ENCODE data around the gene SMC4.
"Not testable (repeated sequence)": the region's sequence is repeated elsewhere in the genome, so short reads cannot be mapped to it uniquely, and the experiment has no call there.

SMC4 gene

GRCh38 chr3:160446522-160447056, 47.1 kb downstream of the SMC4 start:
- no peak for DNase-seq (ENCODE audit: low read depth)

- DNase-seq (ENCODE audit: low read depth), result no peak
These were observed 48.1 kb downstream of the SMC4 start for GRCh38 chr3:160447544-160447943.

DNA sequence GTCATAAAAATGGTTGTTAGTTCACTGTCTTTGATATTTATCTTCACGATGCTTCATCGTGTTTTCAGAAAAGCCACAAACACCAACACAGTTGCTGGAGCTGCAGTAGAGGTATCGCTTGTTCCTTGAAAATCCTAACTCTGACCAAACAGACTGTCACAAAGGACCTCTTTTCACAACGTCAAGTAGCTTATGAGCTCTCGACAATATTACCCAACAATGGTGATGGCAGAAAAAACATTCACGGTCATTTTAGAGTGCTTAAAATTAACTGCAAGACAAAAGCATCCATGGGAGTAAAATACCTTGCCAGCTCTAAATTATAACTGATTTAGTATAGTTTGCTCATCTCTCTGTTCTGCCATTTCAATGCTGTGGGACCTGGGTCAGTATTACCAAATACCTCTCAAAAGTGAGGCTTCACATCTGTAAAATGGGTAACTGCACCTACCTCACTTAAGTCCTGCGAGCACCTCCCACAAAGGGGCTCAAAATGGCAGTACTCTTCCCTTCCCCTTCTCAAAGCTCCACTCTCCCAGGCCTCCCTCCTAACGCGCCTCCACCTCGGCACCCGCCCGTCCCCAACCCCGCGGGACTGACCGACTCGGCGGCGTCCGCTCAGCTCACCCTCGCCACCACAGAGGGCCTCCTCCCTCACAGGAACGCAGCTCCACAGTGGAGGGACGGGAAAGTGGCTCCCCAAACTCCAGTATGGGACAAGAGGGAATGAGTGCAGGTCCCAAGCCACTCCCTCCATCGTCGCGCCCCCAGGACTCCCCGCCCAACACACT, 49.6 kb downstream of the SMC4 start:
- DNase-seq (ENCODE audit: low read depth), result no peak

DNA sequence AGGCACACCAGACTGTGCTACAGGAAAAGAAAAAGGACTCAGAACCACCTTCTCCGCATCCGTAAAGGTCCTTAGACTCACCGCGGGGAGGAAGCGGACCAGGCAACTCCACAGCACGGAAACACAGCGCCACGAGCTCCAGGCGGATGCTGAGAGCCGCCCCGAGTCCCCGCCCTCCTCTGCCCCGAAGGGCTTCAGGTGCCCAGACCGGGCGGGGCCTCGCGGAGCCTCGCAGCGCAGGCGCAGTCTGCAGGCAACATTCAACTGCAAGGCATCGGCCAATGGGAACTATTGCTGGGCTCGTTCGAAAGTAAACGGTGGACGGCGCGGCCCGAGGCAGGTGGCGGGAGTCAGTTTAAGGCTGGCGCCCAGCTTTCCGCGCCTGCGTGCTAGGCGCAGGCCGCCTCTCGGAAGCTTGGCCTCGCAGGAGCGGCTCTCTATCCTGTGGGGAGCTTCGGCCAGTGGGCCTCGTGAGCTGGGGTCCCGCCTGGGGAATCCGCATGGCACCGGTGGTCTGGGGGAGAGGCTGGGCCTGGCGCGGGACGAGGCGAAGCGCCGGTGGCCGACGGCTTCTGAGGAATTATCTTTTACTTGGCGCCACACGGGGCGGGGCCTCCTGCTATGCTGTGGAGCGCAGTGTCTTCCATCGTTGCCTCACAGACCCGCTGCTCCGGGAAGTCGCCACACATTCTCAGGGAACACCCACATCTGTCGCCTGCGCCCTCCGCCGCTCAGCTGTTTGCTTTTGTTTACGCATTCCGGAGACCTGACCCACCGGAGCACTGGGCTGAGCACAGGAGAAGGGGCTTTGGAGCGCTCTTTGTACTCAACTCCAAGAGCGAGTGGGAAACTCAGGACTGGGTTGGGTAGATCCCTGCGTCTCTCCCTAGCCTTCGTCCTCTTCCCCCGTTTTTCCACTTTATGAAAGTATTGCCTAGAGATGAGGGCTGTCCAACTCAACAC, 50.5 kb downstream of the SMC4 start, which contains the start of gene TRIM59:
Gene TRIM59 (minus strand): TSS at position 151 of the 963 bp plus-strand sequence. CDS start 10,603 bp downstream, outside the sequence.
- DNase-seq (ENCODE audit: low read depth), result peak; percentile 83

DNA sequence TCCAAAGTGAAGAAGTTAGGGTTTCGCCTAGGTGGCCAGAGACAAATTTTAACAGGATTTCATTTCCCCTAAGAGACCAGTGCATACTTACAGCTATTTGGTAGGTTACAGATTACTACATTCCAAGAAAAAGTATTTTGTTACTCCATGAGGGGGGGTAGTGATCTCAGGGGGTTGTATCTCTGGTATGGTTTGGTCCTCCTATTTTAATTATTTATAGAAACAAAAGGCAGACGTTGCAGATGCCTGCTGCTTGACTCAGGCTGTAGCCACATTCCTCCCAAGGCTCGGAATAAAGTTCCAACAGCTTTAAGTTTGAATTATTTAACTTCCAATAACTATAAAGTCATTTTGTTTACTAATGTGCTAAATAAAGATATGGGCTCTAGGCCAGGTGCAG, 51.4 kb downstream of the SMC4 start:
- DNase-seq (ENCODE audit: low read depth), result peak; percentile 69

GRCh38 chr3:160451602-160452001, 52.2 kb downstream of the SMC4 start:
- no peak for DNase-seq (ENCODE audit: low read depth)

DNA sequence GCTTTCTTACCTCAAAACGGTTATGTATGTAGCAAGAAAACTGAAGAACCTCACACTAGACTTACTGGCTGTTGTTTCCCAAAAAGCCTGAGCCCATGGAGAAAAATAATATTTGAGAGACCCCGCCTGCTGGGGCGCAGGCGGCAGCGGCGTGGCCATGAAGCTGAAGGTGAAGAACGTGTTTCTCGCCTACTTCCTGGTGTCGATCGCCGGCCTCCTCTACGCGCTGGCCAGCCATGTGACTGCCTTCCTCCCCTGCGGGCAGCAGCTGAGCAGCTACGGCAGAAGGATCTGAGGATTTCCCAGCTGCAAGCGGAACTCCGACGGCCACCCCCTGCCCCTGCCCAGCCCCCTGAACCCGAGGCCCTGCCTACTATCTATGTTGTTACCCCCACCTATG, 52.8 kb downstream of the SMC4 start:
- DNase-seq (ENCODE audit: low read depth), result not testable (repeated sequence)

DNA sequence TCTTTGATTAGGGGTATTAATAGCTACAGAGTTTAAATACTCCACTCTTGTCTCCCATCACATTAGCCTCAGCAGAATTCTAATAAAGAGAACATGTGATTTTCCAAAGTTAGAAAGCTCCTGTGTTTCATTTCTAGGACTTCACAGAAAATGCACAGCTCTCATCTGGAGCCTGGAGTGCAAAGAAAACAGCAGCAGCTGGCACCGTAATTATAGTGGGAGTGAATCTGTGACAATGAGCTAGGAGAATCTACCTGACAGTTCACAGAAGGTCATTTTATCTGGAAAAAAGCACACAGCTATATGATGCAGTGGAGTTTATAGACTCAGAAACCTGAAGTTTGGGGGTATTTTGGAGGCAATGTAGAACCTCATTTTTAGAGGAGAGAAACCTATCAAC, 55.5 kb downstream of the SMC4 start:
- no peak for DNase-seq (ENCODE audit: low read depth)

- DNase-seq (ENCODE audit: low read depth), result no peak
These were observed 56.4 kb downstream of the SMC4 start for GRCh38 chr3:160455846-160456245.

DNA sequence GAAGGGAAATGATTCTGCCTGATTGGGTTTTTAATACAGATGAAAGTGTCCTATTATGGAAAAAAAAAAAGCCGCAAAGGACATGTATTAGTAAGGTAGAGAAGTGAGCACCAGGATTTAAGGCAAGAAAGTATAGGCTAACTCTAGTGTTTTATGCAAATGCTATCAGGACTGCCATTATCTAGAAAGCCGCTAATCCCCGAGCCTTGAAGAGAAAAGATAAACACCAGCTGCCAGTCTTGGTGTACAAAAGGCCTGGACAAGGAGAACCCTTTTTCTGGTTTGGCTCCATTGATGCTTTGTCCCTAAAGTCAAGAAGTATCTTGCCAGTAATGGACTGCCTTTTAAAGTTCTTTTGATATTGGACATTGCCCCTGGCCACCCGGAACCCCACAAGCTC, 58.7 kb downstream of the SMC4 start:
- DNase-seq (ENCODE audit: low read depth), result no peak

DNA sequence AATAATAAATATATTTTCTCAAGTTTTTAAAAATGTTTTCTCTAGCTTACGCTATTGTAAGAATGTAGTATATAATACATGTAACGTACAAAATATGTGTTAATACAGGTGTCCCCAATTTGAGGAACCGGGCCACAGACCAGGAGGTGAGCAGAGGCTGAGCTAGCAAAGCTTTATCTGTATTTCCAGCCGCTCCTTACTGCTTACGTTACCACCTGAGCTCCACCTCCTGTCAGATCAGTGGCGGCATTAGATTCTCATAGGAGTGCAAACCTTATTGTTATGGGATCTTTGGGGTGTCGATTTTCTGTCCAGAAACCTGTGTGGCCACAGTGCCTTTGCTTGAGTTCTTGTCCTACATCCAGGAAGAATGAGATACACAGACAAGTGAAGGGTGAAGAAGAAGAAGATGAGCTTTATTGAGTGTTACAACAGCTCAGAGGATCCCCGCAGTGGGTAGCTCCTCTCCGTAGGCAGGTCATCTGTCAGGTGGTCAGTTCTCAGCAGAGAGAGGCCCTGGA, 60.1 kb downstream of the SMC4 start:
- DNase-seq (ENCODE audit: low read depth), result no peak

GRCh38 chr3:160460033-160460432, 60.6 kb downstream of the SMC4 start:
- DNase-seq (ENCODE audit: low read depth), result no peak

- DNase-seq (ENCODE audit: low read depth), result no peak
These were observed 64.9 kb downstream of the SMC4 start for GRCh38 chr3:160464321-160464720.

DNA sequence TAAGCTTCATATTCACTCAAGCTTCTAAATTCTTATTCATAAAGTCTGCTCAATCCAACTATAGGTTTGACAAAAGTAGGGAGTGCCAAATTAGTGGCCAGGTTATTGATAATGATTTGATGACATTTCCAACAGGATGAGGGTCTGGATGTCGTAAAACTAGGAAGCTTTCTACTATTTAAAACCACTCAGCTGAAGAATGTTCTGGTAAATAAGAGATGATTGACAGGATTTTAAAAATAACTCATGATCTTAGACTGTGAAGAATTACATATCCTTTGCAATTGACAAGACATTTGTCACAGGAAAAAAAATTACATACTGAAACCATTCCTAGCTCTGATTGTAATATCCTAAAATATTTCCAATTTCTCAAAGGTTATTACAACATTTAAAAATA, 65.5 kb downstream of the SMC4 start:
- DNase-seq (ENCODE audit: low read depth), result no peak

GRCh38 chr3:160470181-160470580, 70.7 kb downstream of the SMC4 start:
- DNase-seq (ENCODE audit: low read depth), result no peak

DNA sequence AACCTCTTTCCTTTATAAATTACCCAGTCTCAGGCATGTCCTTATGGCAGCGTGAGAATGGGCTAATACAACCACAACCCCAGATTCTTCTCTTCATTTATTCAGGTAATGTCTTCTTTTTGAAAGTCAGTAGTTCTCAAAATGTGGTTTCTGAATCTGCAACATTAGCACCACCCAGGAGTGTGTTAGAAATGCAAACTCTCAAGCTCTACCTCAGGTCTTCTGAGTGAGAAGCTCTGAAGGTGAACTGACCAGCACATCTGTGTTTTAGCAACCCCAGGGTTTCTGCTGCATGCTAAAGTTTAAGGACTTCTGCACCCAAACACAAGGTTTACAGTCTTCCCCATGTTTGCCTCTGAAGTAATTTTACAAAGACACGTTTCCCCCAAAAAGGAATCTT, 72.4 kb downstream of the SMC4 start:
- DNase-seq (ENCODE audit: low read depth), result no peak

DNA sequence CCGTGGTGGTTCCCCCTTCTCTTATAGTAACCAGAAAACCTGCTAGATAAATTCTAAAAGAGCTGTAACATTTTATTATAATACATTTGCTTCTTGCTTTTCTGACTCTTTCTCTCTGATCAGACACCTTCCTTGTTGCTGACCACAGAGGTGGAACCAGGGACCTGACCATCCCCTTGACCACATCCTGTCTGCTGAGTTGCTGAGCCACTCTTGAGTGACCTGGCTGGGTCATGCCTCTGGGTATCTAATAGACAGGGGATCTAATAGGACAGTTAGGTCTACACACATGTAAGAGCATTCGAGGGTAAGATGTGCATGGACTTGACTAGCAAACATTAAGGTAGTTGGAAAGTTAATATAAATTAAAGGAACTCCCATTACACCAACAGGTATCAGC, 72.9 kb downstream of the SMC4 start:
- no peak for DNase-seq (ENCODE audit: low read depth)

- DNase-seq (ENCODE audit: low read depth), result no peak
These were observed 73.8 kb downstream of the SMC4 start for GRCh38 chr3:160473221-160473620.

GRCh38 chr3:160473978-160474377, 74.5 kb downstream of the SMC4 start:
- peak; percentile 75 for DNase-seq (ENCODE audit: low read depth)

GRCh38 chr3:160474416-160474838, 75.0 kb downstream of the SMC4 start:
- DNase-seq (ENCODE audit: low read depth), result no peak

DNA sequence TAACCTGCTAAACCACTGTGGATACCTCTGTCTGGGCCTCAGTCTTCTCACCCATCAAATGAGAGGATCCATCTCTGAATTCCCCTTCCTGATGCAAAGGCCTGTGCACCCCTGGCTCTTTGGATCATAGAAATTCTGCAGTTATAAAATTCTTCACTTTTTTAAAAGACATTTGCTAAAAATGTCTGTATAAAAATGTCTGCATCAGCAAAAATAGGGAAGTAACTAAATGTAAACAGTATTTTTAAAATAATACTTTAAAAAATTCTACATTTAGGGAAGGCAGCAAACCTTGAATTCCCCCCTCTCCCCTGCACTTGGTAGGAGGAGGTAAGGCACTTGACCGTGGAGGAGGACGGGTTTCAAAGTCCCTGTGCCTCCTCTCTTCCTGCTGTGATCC, 75.7 kb downstream of the SMC4 start:
- no peak for DNase-seq (ENCODE audit: low read depth)

- no peak for DNase-seq (ENCODE audit: low read depth)
These were observed 76.4 kb downstream of the SMC4 start for GRCh38 chr3:160475884-160476283.

Measured in HS-27A (cell line).